Suprapubic skin (tissue), 4 donors: ENCODE data around the gene RPL35A.

ENCODE experiments used
- CTCF ChIP-seq, 2 donors: fragments of 200-600 bp in 1 of 2; fragments of 450-650 bp in 1 of 2; sonication (generic) in 1 of 2; IDR thresholded peaks; one replicate each; pipeline ENCODE4 v1.5.1; 2016 to 2019; ENCODE audit warnings: antibody characterized with exemption in 2 of 2, mild to moderate bottlenecking in 1 of 2, moderate library complexity in 1 of 2
- EP300 ChIP-seq: sonication (generic); formaldehyde crosslinking; IDR thresholded peaks from one replicate; pipeline ENCODE4 v1.6.1; 2017; ENCODE audit warnings: antibody characterized with exemption
- POLR2A ChIP-seq, 2 donors: fragments of 450-650 bp; IDR thresholded peaks; one replicate each; pipeline ENCODE4 v1.6.1; 2017; ENCODE audit warnings: antibody characterized with exemption in 2 of 2, mild to moderate bottlenecking in 2 of 2, moderate library complexity in 2 of 2
- POLR2AphosphoS5 ChIP-seq, 3 donors: sonication (generic); formaldehyde crosslinking; IDR thresholded peaks; one replicate each; pipeline ENCODE4 v1.6.1; 2017; ENCODE audit warnings: antibody characterized with exemption in 3 of 3

GRCh38 chr3:197952440-197952839, 2.5 kb downstream of the RPL35A start:
- no peak for TF ChIP-seq CTCF (IDR thresholded peaks at IDR 0.05)
- TF ChIP-seq POLR2A (IDR thresholded peaks at IDR 0.05), result no peak
- no peak for TF ChIP-seq POLR2AphosphoS5 (IDR thresholded peaks at IDR 0.05)
- no peak for TF ChIP-seq EP300
